Activated CD4-positive, alpha-beta memory T cell treated with anti-CD3 and anti-CD28 coated beads for 36 hours (primary cell): ENCODE measurements around the gene CDX1. TPM values are rescaled to one million over a fixed set of nuclear protein-coding genes. Genes with fewer than 3 reads are reported as not detected.
"Not testable (repeated sequence)": the region's sequence is repeated elsewhere in the genome, so short reads cannot be mapped to it uniquely, and the experiment has no call there.

Experiments used
- CTCF ChIA-PET: fragments of 350-600 bp; sonication (Branson Sonifier 250); formaldehyde crosslinking; loops from one replicate; lab custom pipeline; 2021; ENCODE audit warnings: antibody characterized with exemption, inconsistent platforms; lab: Charles Lee
- POLR2A ChIA-PET: fragments of 350-600 bp; sonication (Branson Sonifier 250); formaldehyde crosslinking; loops from one replicate; lab custom pipeline; 2021; ENCODE audit warnings: antibody characterized with exemption; lab: Charles Lee
- DNase-seq: peaks from one replicate; pipeline ENCODE4 v3.0.0-alpha.2; 2020
- H3K27ac Mint-ChIP-seq: one replicate; pipeline ENCODE4 v1.8.0; 2021; ENCODE audit warnings: mixed read lengths
- H3K27me3 Mint-ChIP-seq: one replicate; pipeline ENCODE4 v1.8.0; 2021; ENCODE audit warnings: mixed read lengths
- H3K36me3 Mint-ChIP-seq: one replicate; pipeline ENCODE4 v1.8.0; 2021; ENCODE audit warnings: mixed read lengths
- H3K4me1 Mint-ChIP-seq: one replicate; pipeline ENCODE4 v1.8.0; 2021; ENCODE audit warnings: low read depth, mixed read lengths
- H3K4me3 Mint-ChIP-seq: one replicate; pipeline ENCODE4 v1.8.0; 2021; ENCODE audit warnings: mild to moderate bottlenecking, mixed read lengths
- H3K9me3 Mint-ChIP-seq: one replicate; pipeline ENCODE4 v1.8.0; 2021; ENCODE audit warnings: mixed read lengths
- intact Hi-C: fragments of 100-400 bp; cut with micrococcal nuclease; formaldehyde crosslinking; loops from one replicate; pipeline ENCODE4 v1.15.1; 2023
- total RNA-seq, 2 experiments: library from RNA; stranded (reverse); gene quantifications; one replicate each; pipeline ENCODE4 v1.2.3, GENCODE V29; 2021

Gene CDX1
- total RNA-seq, 2 experiments from 2014 or later = not detected

- CTCF ChIA-PET = interaction anchor here (1.1 to 3.6 kb wide), 6 partner anchors 8 to 132 kb away, joined by 3 to 18 read pairs (median 8); no protein-coding TSS in a partner anchor
- Mint-ChIP-seq H3K27ac (no peak overlapping the region), H3K27me3 (peaks cover 4% of the 10 kb centered on the region), H3K36me3 (no peaks in the 10 kb centered on the region), H3K4me1 (no peaks in the 10 kb centered on the region), H3K4me3 (no peak overlapping the region), H3K9me3 (no peaks in the 10 kb centered on the region)
- no peak for DNase-seq
- intact Hi-C loops = loop anchor here (2.0 to 5.0 kb wide), 2 partner anchors 217 to 383 kb away; no protein-coding TSS in a partner anchor
- POLR2A ChIA-PET = no interaction called here
These were observed 53.3 kb downstream of the CDX1 start for GRCh38 chr5:150219861-150220260.

- POLR2A ChIA-PET = no interaction called here
- H3K4me3 Mint-ChIP-seq = no peak overlapping the region
- H3K9me3 Mint-ChIP-seq = no peaks in the 10 kb centered on the region
- H3K27ac Mint-ChIP-seq = no peak overlapping the region
- no peak for DNase-seq
- no peaks in the 10 kb centered on the region for H3K4me1 Mint-ChIP-seq
- CTCF ChIA-PET = no interaction called here
- H3K36me3 Mint-ChIP-seq = no peaks in the 10 kb centered on the region
- intact Hi-C loops = no loop called here
- H3K27me3 Mint-ChIP-seq = peaks cover 4% of the 10 kb centered on the region
These were observed 54.9 kb downstream of the CDX1 start for GRCh38 chr5:150221471-150221870.

GRCh38 chr5:150222906-150223305, 56.3 kb downstream of the CDX1 start:
- H3K27me3 Mint-ChIP-seq = peaks cover 3% of the 10 kb centered on the region
- ChIA-PET POLR2A (no interaction called here), CTCF (no interaction called here)
- DNase-seq = no peak
- H3K27ac Mint-ChIP-seq = no peak overlapping the region
- no peak overlapping the region for H3K4me3 Mint-ChIP-seq
- no peaks in the 10 kb centered on the region for H3K9me3 Mint-ChIP-seq
- intact Hi-C loops = no loop called here
- H3K4me1 Mint-ChIP-seq = no peaks in the 10 kb centered on the region
- no peaks in the 10 kb centered on the region for H3K36me3 Mint-ChIP-seq

- H3K4me3 Mint-ChIP-seq = no peak overlapping the region
- ChIA-PET POLR2A (no interaction called here), CTCF (interaction anchor here (0.9 to 1.3 kb wide), 2 partner anchors 8 to 10 kb away, joined by 3 read pairs; no protein-coding TSS in a partner anchor)
- peaks cover 3% of the 10 kb centered on the region for H3K27me3 Mint-ChIP-seq
- no peaks in the 10 kb centered on the region for H3K9me3 Mint-ChIP-seq
- no peak overlapping the region for H3K27ac Mint-ChIP-seq
- H3K36me3 Mint-ChIP-seq = no peaks in the 10 kb centered on the region
- DNase-seq = no peak
- intact Hi-C loops = no loop called here
- no peaks in the 10 kb centered on the region for H3K4me1 Mint-ChIP-seq
These were observed 56.9 kb downstream of the CDX1 start for GRCh38 chr5:150223474-150223873.

- H3K4me3 Mint-ChIP-seq = no peak overlapping the region
- POLR2A ChIA-PET = no interaction called here
- CTCF ChIA-PET = interaction anchor here (0.7 to 1.3 kb wide), 2 partner anchors 10 to 557 kb away, joined by 3 read pairs; no protein-coding TSS in a partner anchor
- no peaks in the 10 kb centered on the region for H3K36me3 Mint-ChIP-seq
- no peak overlapping the region for H3K27ac Mint-ChIP-seq
- DNase-seq = no peak
- no peaks in the 10 kb centered on the region for H3K4me1 Mint-ChIP-seq
- no peaks in the 10 kb centered on the region for H3K9me3 Mint-ChIP-seq
- intact Hi-C loops = no loop called here
- peaks cover 3% of the 10 kb centered on the region for H3K27me3 Mint-ChIP-seq
These were observed 58.0 kb downstream of the CDX1 start for GRCh38 chr5:150224483-150225027.

GRCh38 chr5:150227036-150227435, 60.5 kb downstream of the CDX1 start:
- CTCF ChIA-PET = interaction anchor here (2.8 kb wide), 1 partner anchor 8 kb away, joined by 9 read pairs; no protein-coding TSS in a partner anchor
- POLR2A ChIA-PET = no interaction called here
- Mint-ChIP-seq H3K36me3 (no peaks in the 10 kb centered on the region), H3K4me3 (no peak overlapping the region), H3K27ac (no peak overlapping the region), H3K4me1 (no peaks in the 10 kb centered on the region), H3K9me3 (no peaks in the 10 kb centered on the region), H3K27me3 (no peaks in the 10 kb centered on the region)
- DNase-seq = no peak
- intact Hi-C loops = no loop called here

- intact Hi-C loops = no loop called here
- H3K36me3 Mint-ChIP-seq = no peaks in the 10 kb centered on the region
- no peaks in the 10 kb centered on the region for H3K4me1 Mint-ChIP-seq
- POLR2A ChIA-PET = no interaction called here
- CTCF ChIA-PET = interaction anchor here (2.8 kb wide), 1 partner anchor 9 kb away, joined by 9 read pairs; no protein-coding TSS in a partner anchor
- no peaks in the 10 kb centered on the region for H3K9me3 Mint-ChIP-seq
- no peak overlapping the region for H3K27ac Mint-ChIP-seq
- H3K4me3 Mint-ChIP-seq = no peak overlapping the region
- no peaks in the 10 kb centered on the region for H3K27me3 Mint-ChIP-seq
- DNase-seq = no peak
These were observed 61.2 kb downstream of the CDX1 start for GRCh38 chr5:150227606-150228273.

GRCh38 chr5:150229571-150229970, 63.0 kb downstream of the CDX1 start:
- Mint-ChIP-seq H3K27ac (no peak overlapping the region), H3K36me3 (no peaks in the 10 kb centered on the region), H3K9me3 (no peaks in the 10 kb centered on the region), H3K4me3 (no peak overlapping the region), H3K27me3 (no peaks in the 10 kb centered on the region), H3K4me1 (no peaks in the 10 kb centered on the region)
- ChIA-PET POLR2A (no interaction called here), CTCF (interaction anchor here (0.8 to 2.8 kb wide), 2 partner anchors 11 kb away, joined by 3 to 9 read pairs; no protein-coding TSS in a partner anchor)
- no peak for DNase-seq
- intact Hi-C loops = no loop called here

- H3K9me3 Mint-ChIP-seq = no peaks in the 10 kb centered on the region
- H3K27ac Mint-ChIP-seq = no peak overlapping the region
- POLR2A ChIA-PET = no interaction called here
- no peak overlapping the region for H3K4me3 Mint-ChIP-seq
- CTCF ChIA-PET = no interaction called here
- no peaks in the 10 kb centered on the region for H3K27me3 Mint-ChIP-seq
- intact Hi-C loops = no loop called here
- H3K4me1 Mint-ChIP-seq = no peaks in the 10 kb centered on the region
- no peaks in the 10 kb centered on the region for H3K36me3 Mint-ChIP-seq
- DNase-seq = no peak
These were observed 64.3 kb downstream of the CDX1 start for GRCh38 chr5:150230842-150231241.

GRCh38 chr5:150233706-150234105, 67.1 kb downstream of the CDX1 start:
- H3K36me3 Mint-ChIP-seq, POLR2A ChIA-PET, H3K9me3 Mint-ChIP-seq, H3K27me3 Mint-ChIP-seq, H3K27ac Mint-ChIP-seq, H3K4me1 Mint-ChIP-seq, DNase-seq, intact Hi-C loops, H3K4me3 Mint-ChIP-seq: not testable (repeated sequence)
- CTCF ChIA-PET = interaction anchor here (1.2 to 1.3 kb wide), 2 partner anchors 10 to 15 kb away, joined by 3 to 4 read pairs; no protein-coding TSS in a partner anchor
